GM23338 (cell line): ENCODE results near the gene LCOR. TPM values are rescaled to one million over a fixed set of nuclear protein-coding genes. Genes with fewer than 3 reads are reported as not detected.

Experiments
- ATAC-seq: fragments of 200-7000 bp; cut with Tn5 transposase; 3 replicates; pipeline ENCODE4 v1.9.1; 2020
- DNase-seq: peaks from one replicate; pipeline ENCODE4 v3.0.0-alpha.2; 2015; ENCODE audit warnings: low spot score
- H2AFZ ChIP-seq: fragments of 200-600 bp; sonication (generic); 2 replicates; pipeline ENCODE4 v1.8.0; 2016; ENCODE audit warnings: antibody characterized with exemption, mild to moderate bottlenecking, moderate library complexity
- H3F3A ChIP-seq: fragments of 200-600 bp; sonication (generic); replicated peaks from 2 replicates; pipeline ENCODE4 v1.8.0; 2017; ENCODE audit warnings: antibody characterized with exemption, mixed run types, low read depth
- H3K27ac ChIP-seq: fragments of 200-600 bp; sonication (generic); 2 replicates; pipeline ENCODE4 v1.6.1; 2016; ENCODE audit warnings: low read depth
- H3K27me3 ChIP-seq: fragments of 200-600 bp; sonication (generic); 2 replicates; pipeline ENCODE4 v1.8.0; 2016; ENCODE audit warnings: mild to moderate bottlenecking, mixed run types, moderate library complexity; ENCODE audit not compliant: insufficient read depth
- H3K36me3 ChIP-seq: fragments of 200-600 bp; sonication (generic); 2 replicates; pipeline ENCODE4 v1.8.0; 2016; ENCODE audit warnings: mild to moderate bottlenecking; ENCODE audit not compliant: insufficient read depth
- H3K4me1 ChIP-seq: fragments of 200-600 bp; sonication (generic); 2 replicates; pipeline ENCODE4 v1.8.0; 2016; ENCODE audit warnings: mild to moderate bottlenecking, moderate library complexity; ENCODE audit not compliant: insufficient read depth
- H3K4me2 ChIP-seq: fragments of 200-600 bp; sonication (generic); 2 replicates; pipeline ENCODE4 v1.7.1; 2017; ENCODE audit warnings: mixed run types
- H3K4me3 ChIP-seq: fragments of 200-600 bp; sonication (generic); 2 replicates; pipeline ENCODE4 v1.6.1; 2016; ENCODE audit warnings: mixed run types
- H3K79me2 ChIP-seq: fragments of 200-600 bp; sonication (generic); replicated peaks from 2 replicates; pipeline ENCODE4 v1.8.0; 2017; ENCODE audit warnings: mild to moderate bottlenecking; ENCODE audit not compliant: insufficient read depth
- H3K9me2 ChIP-seq: fragments of 200-600 bp; sonication (generic); 2 replicates; pipeline ENCODE4 v1.8.0; 2017; ENCODE audit not compliant: insufficient read depth
- H4K20me1 ChIP-seq: fragments of 200-600 bp; sonication (generic); replicated peaks from 2 replicates; pipeline ENCODE4 v1.8.0; 2017; ENCODE audit warnings: mild to moderate bottlenecking; ENCODE audit not compliant: insufficient read depth
- H3K27ac Mint-ChIP-seq: 2 replicates; pipeline ENCODE4 v1.8.0; 2020; ENCODE audit warnings: inconsistent platforms, mild to moderate bottlenecking, moderate library complexity, mixed read lengths
- H3K27me3 Mint-ChIP-seq: 3 replicates; pipeline ENCODE4 v1.8.0; 2022; ENCODE audit warnings: low read depth, mild to moderate bottlenecking, moderate library complexity, mixed read lengths, inconsistent platforms; ENCODE audit not compliant: insufficient read depth, poor library complexity
- H3K36me3 Mint-ChIP-seq: 3 replicates; pipeline ENCODE4 v1.8.0; 2021; ENCODE audit warnings: low read depth, mild to moderate bottlenecking, inconsistent platforms, moderate library complexity, mixed read lengths
- H3K4me1 Mint-ChIP-seq: 3 replicates; pipeline ENCODE4 v1.8.0; 2020; ENCODE audit warnings: mild to moderate bottlenecking, inconsistent platforms, mixed read lengths
- H3K4me3 Mint-ChIP-seq: 3 replicates; pipeline ENCODE4 v1.8.0; 2021; ENCODE audit warnings: moderate library complexity, mild to moderate bottlenecking, inconsistent platforms, mixed read lengths
- H3K9me3 Mint-ChIP-seq: 3 replicates; pipeline ENCODE4 v1.8.0; 2020; ENCODE audit warnings: moderate library complexity, mild to moderate bottlenecking, inconsistent platforms, mixed read lengths
- CREB1 ChIP-seq: fragments of 250-450 bp; sonication (Bioruptor Pico); IDR thresholded peaks from 2 replicates; pipeline ENCODE4 v1.5.0; 2020; ENCODE audit warnings: low read depth, mild to moderate bottlenecking, moderate library complexity
- CTCF ChIP-seq, 2 experiments: fragments of 200-600 bp in 1 of 2; sonication (generic) in 1 of 2; conservative IDR thresholded peaks; 2 replicates each; pipeline versions ENCODE4 v1.5.1 to v1.6.1; 2016 to 2017; ENCODE audit warnings: antibody characterized with exemption in 2 of 2, low read depth in 2 of 2, mild to moderate bottlenecking in 2 of 2, moderate library complexity in 1 of 2
- ETS1 ChIP-seq: IDR thresholded peaks from 2 replicates; pipeline ENCODE4 v1.6.1; 2016; ENCODE audit warnings: antibody characterized with exemption
- EZH2 ChIP-seq: fragments of 200-600 bp; sonication (generic); IDR thresholded peaks from one replicate; pipeline ENCODE4 v1.8.0; 2017; ENCODE audit warnings: antibody characterized with exemption, mild to moderate bottlenecking, low read depth; ENCODE audit not compliant: unreplicated experiment
- EZH2phosphoT487 ChIP-seq: fragments of 200-600 bp; sonication (generic); IDR thresholded peaks from one replicate; pipeline ENCODE4 v1.8.1; 2018; ENCODE audit warnings: antibody characterized with exemption; ENCODE audit not compliant: unreplicated experiment
- JUNB ChIP-seq: IDR thresholded peaks from one replicate; pipeline ENCODE4 v1.6.1; 2016; ENCODE audit warnings: antibody characterized with exemption; ENCODE audit not compliant: unreplicated experiment
- NANOG ChIP-seq: IDR thresholded peaks from 2 replicates; pipeline ENCODE4 v1.6.1; 2016; ENCODE audit warnings: antibody characterized with exemption, borderline replicate concordance
- POLR2AphosphoS5 ChIP-seq: IDR thresholded peaks from 2 replicates; pipeline ENCODE4 v1.6.1; 2016; ENCODE audit warnings: antibody characterized with exemption, low read depth
- ZNF331 ChIP-seq: fragments of 250-450 bp; sonication (Bioruptor Pico); IDR thresholded peaks from 2 replicates; pipeline ENCODE4 v1.5.0; 2020; ENCODE audit warnings: low read depth, mild to moderate bottlenecking, moderate library complexity
- ZNF462 ChIP-seq: fragments of 250-450 bp; sonication (Bioruptor Pico); IDR thresholded peaks from 2 replicates; pipeline ENCODE4 v1.5.0; 2020; ENCODE audit warnings: mild to moderate bottlenecking, moderate library complexity
- polyA plus RNA-seq: library from polyadenylated mRNA; unstranded; fragments of >200 nt; fragmentation: Nextera tagmentation; extraction: Ambion mirVana; gene quantifications from 2 replicates; pipeline ENCODE4 v1.2.1, GENCODE V29; 2016
- total RNA-seq: library from RNA; depleted of rRNA; stranded (reverse); fragments of >200 nt; shearing (Covaris generic); gene quantifications from 2 replicates; pipeline ENCODE4 v1.2.3, GENCODE V29; 2014

The LCOR gene
- total and polyA plus RNA-seq, 2 experiments from 2014 or later = 6.9 to 14.9 TPM

- H3K27ac Mint-ChIP-seq = no peak overlapping the region
- H3K4me2 ChIP-seq = no peak overlapping the region
- peaks cover 6% of the 10 kb centered on the region for H3K4me1 ChIP-seq
- no peaks in the 10 kb centered on the region for H3K79me2 ChIP-seq
- no peaks in the 10 kb centered on the region for H3K9me2 ChIP-seq
- no peaks in the 10 kb centered on the region; the same call in 2 of the 3 replicates for H3K36me3 Mint-ChIP-seq
- no peaks in the 10 kb centered on the region for H3K27me3 ChIP-seq
- H2AFZ ChIP-seq = no peak overlapping the region
- H3K36me3 ChIP-seq = no peaks in the 10 kb centered on the region
- no peaks in the 10 kb centered on the region for H4K20me1 ChIP-seq
- no peak for DNase-seq
- no peaks in the 10 kb centered on the region for H3K9me3 Mint-ChIP-seq
- no peak for TF ChIP-seq CREB1 (CRISPR knock-in tag)
- TF ChIP-seq NANOG = no peak
- no peak for TF ChIP-seq CTCF (conservative IDR thresholded peaks at IDR 0.05; ENCODE audit: low read depth in 2 of 2)
- TF ChIP-seq POLR2AphosphoS5 = no peak
- TF ChIP-seq ZNF462 (CRISPR knock-in tag) = no peak
- no peak for TF ChIP-seq JUNB
- no peak for TF ChIP-seq EZH2
- TF ChIP-seq EZH2phosphoT487 = no peak
- no peak for TF ChIP-seq ETS1
- TF ChIP-seq ZNF331 = no peak
- ATAC-seq = no peak
- no peak overlapping the region for H3K27ac ChIP-seq
- H3K4me3 Mint-ChIP-seq = no peak overlapping the region
- H3K4me3 ChIP-seq = no peak overlapping the region
- H3K27me3 Mint-ChIP-seq = peaks cover 19% of the 10 kb centered on the region
- peaks cover 16% of the 10 kb centered on the region for H3K4me1 Mint-ChIP-seq
- H3F3A ChIP-seq = no peaks in the 10 kb centered on the region
Observed at GRCh38 chr10:97040248-97040584, 208.1 kb downstream of the LCOR start.
